Left renal cortex interstitium (tissue), 4 donors: ENCODE measurements around the gene OR5C1. TPM values are rescaled to one million over a fixed set of nuclear protein-coding genes. Genes with fewer than 3 reads are reported as not detected.
"Not testable (repeated sequence)": the region's sequence is repeated elsewhere in the genome, so short reads cannot be mapped to it uniquely, and the experiment has no call there.

Experiments used
- DNase-seq, 4 donors: peaks; one replicate each; pipeline ENCODE4 v3.0.0-alpha.2; 2013; ENCODE audit warnings: low read depth in 4 of 4, low spot score in 2 of 4, missing footprints in 1 of 4
- polyA plus RNA-seq, 4 donors: library from polyadenylated mRNA; unstranded; fragments of 120-200 nt; gene quantifications; one replicate each; pipeline ENCODE4 v1.2.1, GENCODE V29; 2013; ENCODE audit not compliant: insufficient read length in 4 of 4

Gene OR5C1
- polyA plus RNA-seq, 4 donors = not detected

DNA sequence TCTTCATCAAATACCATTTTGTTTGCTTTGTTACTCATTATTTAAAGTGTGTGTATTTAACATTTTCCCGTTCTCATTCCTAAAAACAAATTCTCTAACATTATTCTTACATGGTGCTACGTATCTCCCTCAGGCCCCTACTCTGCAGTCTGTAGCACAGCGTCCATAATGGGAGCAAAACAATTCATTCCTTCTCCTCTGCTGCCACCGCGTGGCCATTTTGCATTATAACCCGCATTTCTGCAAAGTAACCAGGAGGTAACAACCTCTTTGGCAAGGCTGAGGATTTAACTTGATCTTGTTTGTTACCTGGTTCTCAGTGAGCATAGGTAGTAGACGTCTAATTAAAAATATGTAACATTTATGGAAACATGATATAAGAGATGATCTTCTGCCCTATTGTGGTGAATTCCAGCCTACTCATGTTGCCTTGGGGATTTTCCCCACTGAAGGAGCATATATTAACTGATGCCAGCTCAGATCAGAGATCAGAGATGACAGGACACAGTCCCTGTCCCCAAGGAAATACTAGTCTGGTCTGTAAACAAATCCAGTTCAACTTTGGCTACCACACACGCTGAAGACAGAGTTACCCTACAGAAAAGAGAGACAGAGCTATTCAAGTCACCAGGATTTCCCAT lies 21.7 kb downstream of the OR5C1 start:
- DNase-seq = peak; percentile 34 to 74 (median 50)

DNA sequence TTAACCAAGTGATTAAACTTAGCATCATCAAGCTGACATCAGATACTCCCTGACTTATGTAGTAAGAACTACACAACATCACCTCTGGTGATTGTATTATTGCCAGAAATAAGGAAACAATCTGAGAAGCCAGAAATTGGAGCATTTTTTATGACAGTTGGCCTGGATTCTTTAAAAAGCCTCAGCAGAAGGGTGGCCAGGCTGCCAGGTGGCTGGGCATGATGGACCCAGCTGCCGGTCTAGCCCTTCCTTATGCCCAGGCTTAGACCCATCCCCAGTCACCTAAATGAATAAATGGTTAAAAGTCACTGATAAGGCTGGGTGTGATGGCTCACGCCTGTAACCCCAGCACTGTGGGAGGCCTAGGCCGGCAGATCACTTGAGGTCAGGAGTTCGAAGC lies 24.0 kb downstream of the OR5C1 start:
- no peak for DNase-seq

DNA sequence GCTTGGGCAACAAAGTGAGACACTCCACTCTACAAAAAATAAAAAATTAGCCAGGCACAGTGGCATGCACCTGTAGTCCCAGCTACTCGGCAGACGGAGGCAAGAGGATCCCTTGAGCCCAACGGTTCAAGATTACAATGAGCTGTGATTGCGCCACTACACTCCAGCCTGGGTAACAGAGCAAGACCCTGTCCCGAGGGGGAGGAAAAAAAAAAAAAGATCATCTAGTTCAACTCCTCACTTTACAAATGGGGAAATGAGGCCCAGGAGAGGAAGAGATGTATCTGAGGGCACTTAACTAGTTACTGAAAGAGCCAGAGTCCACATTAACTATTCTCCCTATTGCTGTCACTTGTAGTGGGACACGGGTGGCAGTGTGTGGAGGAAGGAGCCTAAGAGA lies 25.8 kb downstream of the OR5C1 start:
- no peak for DNase-seq

DNA sequence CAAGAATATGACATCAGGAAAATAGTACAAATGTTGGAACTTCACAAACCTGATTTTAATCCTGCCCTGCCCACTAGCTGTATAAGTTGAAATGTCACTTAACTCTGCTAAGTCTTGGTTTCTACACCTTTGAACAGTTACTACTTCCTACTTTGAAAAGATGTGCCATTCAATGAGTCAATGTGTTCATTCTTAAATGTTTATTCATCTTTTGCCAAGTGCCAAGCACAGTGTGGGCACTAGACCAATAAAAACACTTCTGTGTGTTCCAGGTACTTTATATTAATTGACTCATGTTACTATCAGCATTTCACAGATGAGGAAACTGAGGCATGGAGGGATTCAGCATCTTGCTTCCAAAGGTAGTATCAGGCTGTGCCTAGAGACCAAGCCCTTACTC lies 26.8 kb downstream of the OR5C1 start:
- DNase-seq = no peak

DNA sequence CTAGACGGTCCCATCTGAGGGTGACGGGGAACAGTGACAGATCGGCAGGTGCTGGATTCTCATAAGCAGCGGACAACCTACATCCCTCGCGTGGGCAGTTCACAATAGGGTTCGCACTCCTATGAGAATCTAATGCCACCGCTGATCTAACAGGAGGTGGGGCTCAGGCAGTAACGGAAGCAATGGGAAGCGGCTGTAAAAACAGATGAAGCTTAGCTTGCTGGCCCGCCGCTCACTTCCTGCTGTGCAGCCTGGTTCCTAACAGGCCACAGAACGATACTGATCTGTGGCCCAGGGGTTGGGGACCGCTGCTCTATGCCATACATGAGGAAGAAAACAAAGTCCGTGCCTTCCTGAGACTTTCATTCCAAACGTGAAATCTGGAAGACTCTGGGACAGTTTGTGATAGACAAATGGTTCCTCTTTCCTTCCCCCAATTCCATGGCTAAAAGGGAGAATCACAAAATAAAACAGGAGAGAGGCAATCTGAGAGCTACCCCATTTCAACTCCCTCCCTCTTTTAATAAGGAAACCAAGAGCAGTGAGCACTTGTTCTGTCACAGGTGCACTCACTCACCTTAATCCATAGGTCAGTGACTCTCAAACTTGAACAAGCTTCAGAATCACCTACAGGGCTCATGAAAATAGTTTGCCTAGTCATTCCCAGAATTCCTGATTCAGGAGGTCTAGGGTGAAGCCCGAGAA lies 27.6 kb downstream of the OR5C1 start:
- peak in 1 of 4 donors; percentile 15 for DNase-seq

DNA sequence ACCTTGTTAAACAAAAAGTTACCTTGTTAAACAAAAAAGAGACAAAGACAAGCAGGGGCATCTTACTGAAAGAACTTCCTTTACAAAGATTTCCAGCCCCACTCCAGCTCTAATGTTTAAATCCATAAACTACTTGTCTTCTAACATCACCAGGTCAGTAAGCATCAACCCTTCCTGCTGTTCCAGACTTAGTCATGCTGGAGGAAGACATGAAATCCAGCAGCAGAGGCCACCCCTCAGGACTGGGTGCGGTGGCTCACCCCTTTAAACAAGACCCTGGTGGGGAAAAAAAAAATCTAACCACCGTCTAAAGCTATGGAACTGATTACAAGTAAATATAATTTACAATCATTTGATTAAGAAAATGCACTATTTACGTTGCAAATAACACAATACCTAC lies 30.6 kb downstream of the OR5C1 start:
- no peak for DNase-seq

DNA sequence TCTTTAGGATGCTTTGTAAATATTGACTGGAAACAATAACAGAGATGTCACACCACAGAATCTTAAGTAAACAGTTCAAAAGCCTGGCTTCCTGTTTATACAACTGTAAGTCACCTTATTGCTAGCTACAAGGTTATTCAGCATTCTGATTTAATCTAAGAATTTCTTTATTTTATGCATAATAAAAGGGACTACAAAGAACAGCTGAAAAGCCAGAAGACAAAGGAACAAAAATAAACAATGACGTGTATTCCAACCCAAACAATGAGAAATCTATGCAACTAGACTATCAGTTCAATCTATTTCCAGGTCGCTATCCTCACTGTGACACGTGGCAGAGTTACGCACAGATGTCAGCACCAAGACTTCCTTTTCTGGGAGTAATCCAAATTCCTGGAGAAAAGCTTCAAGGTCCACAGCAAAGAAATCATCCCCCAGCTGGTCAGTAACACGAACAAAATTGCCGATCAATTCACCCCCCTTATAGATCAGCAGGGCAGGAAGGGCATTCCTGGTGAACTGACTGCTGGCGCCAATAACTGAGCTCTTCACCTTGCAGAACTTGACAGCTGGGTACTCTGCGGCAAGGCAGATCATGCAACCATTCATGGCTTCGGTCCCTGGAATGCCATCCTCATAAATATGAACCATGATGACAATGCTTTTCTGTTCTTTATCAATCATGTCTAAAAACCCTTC lies 31.2 kb downstream of the OR5C1 start:
- no peak for DNase-seq

DNA sequence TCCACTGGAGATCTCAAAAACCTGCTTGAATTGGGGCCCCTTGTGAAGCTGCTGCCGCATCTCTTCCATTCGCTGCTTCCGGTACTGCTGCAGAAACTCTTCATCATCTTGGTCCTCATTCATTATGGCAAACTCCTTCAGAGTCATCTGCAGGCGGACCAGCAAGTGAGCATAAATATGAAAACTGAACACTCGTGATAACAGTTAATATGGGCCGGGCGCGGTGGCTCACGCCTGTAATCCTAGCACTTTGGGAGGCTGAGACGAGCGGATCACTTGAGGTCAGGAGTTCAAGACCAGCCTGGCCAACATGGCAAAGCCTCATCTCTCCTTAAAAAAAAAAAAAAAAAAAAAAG lies 31.7 kb downstream of the OR5C1 start:
- DNase-seq = no peak

DNA sequence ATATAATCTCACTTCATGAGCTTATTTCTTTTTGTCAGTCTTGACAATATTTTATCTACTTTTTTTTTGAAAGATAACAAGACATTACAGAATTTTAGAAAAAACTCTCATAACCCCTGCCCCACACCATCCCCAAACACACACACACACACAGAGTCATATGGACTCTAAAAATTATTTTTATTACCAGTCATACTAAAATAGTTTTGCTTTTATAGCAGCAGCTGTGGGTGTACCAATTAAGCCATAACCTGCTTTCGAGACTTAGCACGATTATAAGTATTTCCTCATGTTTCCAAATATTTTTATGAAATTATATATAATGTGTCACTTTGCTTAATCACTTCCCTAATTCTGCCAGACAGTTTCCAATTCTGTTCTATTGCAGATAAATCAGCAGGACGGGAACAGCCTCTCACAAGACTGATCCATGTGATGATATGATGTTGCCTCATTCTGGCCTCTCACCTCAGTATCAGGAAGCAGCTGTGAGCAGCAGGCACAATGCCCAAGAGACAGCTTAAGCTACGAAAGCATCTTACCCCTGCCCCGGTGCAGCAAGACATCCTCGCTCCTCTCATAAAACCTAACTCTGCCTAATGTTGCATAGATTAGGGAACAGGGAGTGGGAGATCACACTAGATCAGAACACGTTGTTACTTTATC lies 32.7 kb downstream of the OR5C1 start:
- no peak for DNase-seq

DNA sequence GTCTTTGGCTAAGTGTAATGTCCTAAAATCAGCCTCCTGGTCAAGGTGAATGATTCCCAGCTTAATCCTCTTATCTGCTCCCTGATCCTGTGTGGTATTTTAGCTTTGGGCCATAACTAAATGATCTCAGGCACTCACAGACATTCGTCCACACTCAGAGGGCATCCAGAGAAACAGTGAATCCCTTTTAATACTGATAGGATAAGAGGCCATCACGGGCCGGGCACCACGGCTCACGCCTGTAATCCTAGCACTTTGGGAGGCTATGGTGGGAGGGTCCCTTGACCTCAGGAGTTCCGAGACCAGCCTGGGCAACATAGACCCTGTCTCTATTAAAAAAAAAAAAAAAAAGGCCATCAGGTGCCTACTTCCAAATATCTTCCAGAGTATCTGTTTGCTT lies 33.3 kb downstream of the OR5C1 start:
- no peak for DNase-seq

DNA sequence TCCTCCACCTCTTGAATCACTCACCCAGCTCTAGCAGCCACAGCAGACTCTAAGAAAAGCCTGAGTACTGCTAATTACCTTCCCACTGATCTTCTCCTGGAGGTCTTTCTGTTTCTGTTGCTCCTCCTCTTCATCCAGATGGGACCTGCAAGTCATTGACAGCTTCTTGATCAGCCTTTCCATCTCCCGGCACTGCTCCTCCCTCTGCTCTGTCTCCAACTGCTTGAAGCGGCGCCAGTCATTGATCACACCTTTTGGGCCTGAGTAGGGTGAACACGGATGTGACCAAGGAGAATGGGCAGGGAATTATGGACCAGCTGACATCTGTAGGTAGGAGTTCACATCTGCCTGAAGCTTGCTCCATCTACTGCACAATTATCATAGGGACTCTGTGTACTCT lies 34.2 kb downstream of the OR5C1 start:
- DNase-seq = no peak

DNA sequence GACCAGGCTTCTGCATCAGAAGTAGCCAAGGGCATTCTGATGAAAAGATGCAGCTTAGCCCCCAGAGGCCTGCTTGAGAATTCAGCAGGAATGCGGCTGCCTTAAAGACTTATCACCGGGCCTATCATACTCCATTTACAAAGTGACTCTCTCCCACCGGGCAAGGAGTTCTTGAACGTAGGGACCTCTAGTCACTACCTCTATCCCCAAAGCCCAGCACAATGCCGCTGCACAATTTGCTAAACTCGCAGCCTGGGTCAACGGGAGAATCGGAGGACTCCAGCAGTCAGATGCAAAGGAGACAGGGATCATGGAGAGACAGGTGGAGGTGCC lies 39.0 kb downstream of the OR5C1 start:
- DNase-seq = peak in 1 of 4 donors; percentile 58

DNA sequence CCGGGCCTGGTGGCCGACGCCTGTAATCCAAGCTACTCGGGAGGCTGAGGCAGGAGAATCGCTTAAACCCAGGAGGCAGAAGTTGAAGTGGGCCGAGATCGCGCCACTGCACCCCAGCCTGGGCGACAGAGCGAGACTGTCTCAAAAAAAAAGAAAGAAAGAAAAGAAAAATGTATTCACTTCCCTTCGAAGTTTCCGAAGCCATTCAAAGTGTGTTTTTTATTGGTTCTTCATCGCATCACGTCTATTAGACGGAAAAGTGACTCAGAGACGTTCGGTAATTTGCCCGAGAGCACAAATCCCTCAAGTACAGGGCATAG lies 40.2 kb downstream of the OR5C1 start:
- DNase-seq = not testable (repeated sequence)

DNA sequence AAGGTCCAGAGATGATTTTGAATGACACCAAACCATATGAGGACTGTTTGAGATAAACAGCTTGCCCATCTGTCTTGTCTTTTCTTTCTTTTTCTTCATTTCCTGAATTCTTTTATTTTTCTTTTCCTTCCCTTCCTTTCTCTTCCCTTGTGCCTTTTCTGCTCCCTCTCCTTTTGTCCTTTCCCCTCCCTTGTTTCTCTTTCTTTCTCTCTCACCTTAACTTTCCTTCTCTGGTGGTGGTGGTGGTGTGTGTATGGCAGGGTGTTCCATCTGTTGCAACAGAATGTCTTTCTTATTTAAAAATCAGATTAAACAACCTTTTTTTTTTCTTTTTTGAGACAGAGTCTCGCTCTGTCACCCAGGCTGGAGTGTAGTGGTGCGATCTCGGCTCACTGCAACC lies 43.5 kb downstream of the OR5C1 start:
- no peak for DNase-seq

DNA sequence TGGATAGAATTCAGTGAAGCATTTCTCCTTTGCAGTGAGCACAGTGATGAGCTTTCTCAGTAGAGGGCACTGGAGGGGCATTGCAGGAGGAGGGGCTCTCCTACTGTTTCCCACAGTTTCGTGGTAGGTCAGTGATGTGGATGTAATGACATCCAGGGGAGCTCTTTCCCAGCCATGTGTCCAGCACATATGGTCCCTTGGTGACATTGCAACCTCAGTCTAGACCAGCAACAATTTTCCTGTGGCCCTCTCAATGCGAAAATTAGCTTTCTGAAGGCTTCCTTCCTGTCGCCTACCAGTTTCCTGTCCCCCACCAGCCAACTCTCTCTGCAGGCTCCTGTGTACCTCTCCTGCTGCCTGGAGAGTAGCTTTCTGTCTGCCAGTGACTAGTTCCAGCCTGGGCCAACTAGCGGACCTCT lies 46.6 kb downstream of the OR5C1 start:
- DNase-seq = no peak

DNA sequence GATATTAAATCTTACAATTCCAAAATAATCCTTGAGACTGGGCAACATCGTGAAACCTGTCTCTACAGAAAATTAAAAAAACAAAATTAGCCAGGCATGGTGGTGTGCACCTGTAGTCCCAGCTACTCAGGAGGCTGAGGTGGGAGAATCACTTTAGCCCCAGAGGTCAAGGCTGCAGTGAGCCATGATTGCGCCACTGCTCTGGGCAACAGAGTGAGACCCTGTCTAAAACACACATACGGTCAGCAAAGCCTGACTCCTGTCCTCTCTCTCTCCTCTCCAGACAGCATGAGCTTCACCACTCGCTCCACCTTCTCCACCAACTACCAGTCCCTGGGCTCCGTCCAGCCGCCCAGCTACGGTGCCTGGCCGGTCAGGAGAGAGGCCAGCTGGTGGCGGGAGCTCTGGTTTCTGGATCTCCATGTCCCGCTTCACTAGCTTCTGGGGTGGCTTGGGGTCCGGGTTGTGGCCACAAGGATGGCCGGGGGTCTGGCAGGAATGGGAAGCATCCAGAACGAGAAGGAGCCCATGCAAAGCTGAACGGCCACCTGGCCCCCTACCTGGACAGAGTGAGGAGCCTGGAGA lies 48.6 kb downstream of the OR5C1 start:
- DNase-seq = no peak

DNA sequence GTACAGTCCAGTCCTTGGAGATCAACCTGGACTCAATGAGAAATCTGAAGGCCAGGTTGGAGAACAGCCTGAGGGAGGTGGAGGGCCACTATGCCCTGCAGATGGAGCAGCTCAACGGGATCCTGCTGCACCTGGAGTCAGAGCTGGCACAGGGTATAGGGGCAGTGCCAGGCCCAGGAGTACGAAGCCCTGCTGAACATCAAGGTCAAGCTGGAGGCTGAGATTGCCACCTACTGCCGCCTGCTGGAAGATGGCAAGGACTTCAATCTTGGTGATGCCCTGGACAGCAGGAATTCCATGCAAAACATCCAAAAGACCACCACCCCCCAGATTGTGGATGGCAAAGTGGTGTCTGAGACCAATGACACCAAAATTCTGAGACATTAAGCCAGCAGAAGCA lies 49.7 kb downstream of the OR5C1 start:
- DNase-seq = not testable (repeated sequence)
